Upper lobe of right lung (tissue), 1 donor: ENCODE results near the gene TMSB15A. TPM values are rescaled to one million over a fixed set of nuclear protein-coding genes. Genes with fewer than 3 reads are reported as not detected.
"Not testable (repeated sequence)": the region's sequence is repeated elsewhere in the genome, so short reads cannot be mapped to it uniquely, and the experiment has no call there.

Experiments
- ATAC-seq: fragments of 200-7000 bp; cut with Tn5 transposase; one replicate; pipeline ENCODE4 v1.9.1; 2020; ENCODE audit warnings: mild to moderate bottlenecking, moderate library complexity
- DNase-seq: peaks from one replicate; pipeline ENCODE4 v3.0.0-alpha.2; 2020
- H3K27ac ChIP-seq: fragments of 200-600 bp; one replicate; pipeline ENCODE4 v1.8.0; 2022
- H3K27me3 ChIP-seq: fragments of 200-600 bp; one replicate; pipeline ENCODE4 v1.8.0; 2022; ENCODE audit warnings: mild to moderate bottlenecking
- H3K36me3 ChIP-seq: fragments of 200-600 bp; one replicate; pipeline ENCODE4 v1.8.0; 2022
- H3K4me1 ChIP-seq: fragments of 200-600 bp; one replicate; pipeline ENCODE4 v1.8.0; 2022
- H3K4me3 ChIP-seq: fragments of 200-600 bp; one replicate; pipeline ENCODE4 v1.8.0; 2022; ENCODE audit warnings: mild to moderate bottlenecking
- H3K9me3 ChIP-seq: fragments of 200-600 bp; one replicate; pipeline ENCODE4 v1.8.0; 2022
- intact Hi-C: fragments of 100-400 bp; cut with DNase I; formaldehyde crosslinking; loops from one replicate; pipeline ENCODE4 v1.11.0; 2022
- total RNA-seq: library from RNA; stranded (reverse); fragmentation: NEBNext Ultra II Directional; extraction: Animal tissue kit (Norgen Biotek cat#: 25700); gene quantifications from one replicate; pipeline ENCODE4 v1.2.1, GENCODE V29; 2021
- TF ChIP-seq, protein P1 (sequence below): fragments of 200-600 bp; IDR thresholded peaks from one replicate; pipeline ENCODE4 v1.8.0; 2022; ENCODE audit warnings: antibody characterized with exemption
- donor health status: DM: no; HTN: yes; CAD: no; lungs with severe emphysema.

TMSB15A gene
- total RNA-seq, 1 donor from 2014 or later: 1.9 TPM

GRCh38 chrX:102535958-102536357, 19.4 kb upstream of the TMSB15A start:
- ATAC-seq: no peak
- Histone ChIP-seq H3K9me3 (no peaks in the 10 kb centered on the region), H3K4me1 (no peaks in the 10 kb centered on the region), H3K4me3 (no peak overlapping the region), H3K36me3 (no peaks in the 10 kb centered on the region), H3K27ac (no peak overlapping the region), H3K27me3 (no peaks in the 10 kb centered on the region)
- TF ChIP-seq, protein P1, sequence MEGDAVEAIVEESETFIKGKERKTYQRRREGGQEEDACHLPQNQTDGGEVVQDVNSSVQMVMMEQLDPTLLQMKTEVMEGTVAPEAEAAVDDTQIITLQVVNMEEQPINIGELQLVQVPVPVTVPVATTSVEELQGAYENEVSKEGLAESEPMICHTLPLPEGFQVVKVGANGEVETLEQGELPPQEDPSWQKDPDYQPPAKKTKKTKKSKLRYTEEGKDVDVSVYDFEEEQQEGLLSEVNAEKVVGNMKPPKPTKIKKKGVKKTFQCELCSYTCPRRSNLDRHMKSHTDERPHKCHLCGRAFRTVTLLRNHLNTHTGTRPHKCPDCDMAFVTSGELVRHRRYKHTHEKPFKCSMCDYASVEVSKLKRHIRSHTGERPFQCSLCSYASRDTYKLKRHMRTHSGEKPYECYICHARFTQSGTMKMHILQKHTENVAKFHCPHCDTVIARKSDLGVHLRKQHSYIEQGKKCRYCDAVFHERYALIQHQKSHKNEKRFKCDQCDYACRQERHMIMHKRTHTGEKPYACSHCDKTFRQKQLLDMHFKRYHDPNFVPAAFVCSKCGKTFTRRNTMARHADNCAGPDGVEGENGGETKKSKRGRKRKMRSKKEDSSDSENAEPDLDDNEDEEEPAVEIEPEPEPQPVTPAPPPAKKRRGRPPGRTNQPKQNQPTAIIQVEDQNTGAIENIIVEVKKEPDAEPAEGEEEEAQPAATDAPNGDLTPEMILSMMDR: no peak
- no peak for DNase-seq
- intact Hi-C loops: no loop called here

GRCh38 chrX:102517326-102517725, 787 bp upstream of the TMSB15A start:
- DNase-seq: no peak
- no peaks in the 10 kb centered on the region for H3K36me3 ChIP-seq
- H3K27me3 ChIP-seq: no peaks in the 10 kb centered on the region
- H3K9me3 ChIP-seq: no peaks in the 10 kb centered on the region
- intact Hi-C loops: no loop called here
- no peak overlapping the region for H3K4me3 ChIP-seq
- no peak for ATAC-seq
- H3K27ac ChIP-seq: no peak overlapping the region
- no peaks in the 10 kb centered on the region for H3K4me1 ChIP-seq
- TF ChIP-seq, protein P1: peak; percentile 10

DNA sequence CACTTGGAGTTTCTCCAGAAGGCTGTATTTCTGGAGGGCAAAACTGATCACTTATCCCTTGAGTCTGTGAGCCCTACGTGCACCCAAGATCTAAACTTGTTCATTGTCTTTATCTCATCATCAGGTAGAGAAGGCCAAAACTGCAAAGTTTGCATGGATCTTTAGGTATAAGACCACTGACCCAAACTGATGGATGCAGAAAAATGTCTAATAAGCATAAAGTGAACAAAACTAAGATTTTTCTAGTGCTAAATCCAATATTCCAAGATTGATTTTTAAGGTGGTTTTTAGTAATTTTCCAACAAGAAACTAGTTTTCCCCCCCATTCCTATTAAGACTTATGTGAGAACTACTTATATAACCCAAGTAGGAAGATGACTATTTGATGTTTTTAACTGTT, 2.0 kb downstream of the TMSB15A start:
- DNase-seq: no peak
- Histone ChIP-seq H3K27me3 (no peaks in the 10 kb centered on the region), H3K36me3 (no peaks in the 10 kb centered on the region), H3K9me3 (no peaks in the 10 kb centered on the region), H3K4me3 (no peak overlapping the region), H3K4me1 (no peaks in the 10 kb centered on the region), H3K27ac (no peak overlapping the region)
- intact Hi-C loops: no loop called here
- ATAC-seq: no peak
- TF ChIP-seq, protein P1: no peak

GRCh38 chrX:102498732-102499131, 17.8 kb downstream of the TMSB15A start:
- TF ChIP-seq, protein P1: no peak
- H3K36me3 ChIP-seq: no peaks in the 10 kb centered on the region

DNA sequence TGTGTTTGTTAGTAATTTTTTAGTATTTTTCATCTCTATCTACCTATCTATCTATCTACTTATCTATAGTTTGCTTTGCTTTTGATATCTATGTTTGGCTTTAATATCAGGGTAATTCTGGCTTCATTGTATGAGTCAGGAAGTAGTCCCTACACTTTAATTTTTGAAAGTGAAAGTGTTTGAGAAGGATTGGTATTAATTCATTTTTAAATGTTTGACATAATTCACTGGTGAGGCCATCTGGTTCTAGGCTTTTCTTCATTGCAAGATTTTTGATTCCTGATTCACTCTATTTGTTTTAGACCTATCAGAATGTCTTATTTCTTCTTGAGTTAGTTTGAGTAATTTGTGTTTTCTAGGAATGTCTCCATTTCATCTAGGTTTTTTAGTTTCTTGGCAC, 24.8 kb downstream of the TMSB15A start:
- DNase-seq (no peak), ATAC-seq (no peak)
- Histone ChIP-seq H3K36me3 (no peaks in the 10 kb centered on the region), H3K9me3 (no peaks in the 10 kb centered on the region), H3K27me3 (no peaks in the 10 kb centered on the region), H3K27ac (no peak overlapping the region), H3K4me1 (no peaks in the 10 kb centered on the region), H3K4me3 (no peak overlapping the region)
- TF ChIP-seq, protein P1: no peak
- intact Hi-C loops: no loop called here

More at GRCh38 chrX:102498732-102499131, 17.8 kb downstream of the TMSB15A start:
- DNase-seq (no peak), ATAC-seq (no peak)
- no peaks in the 10 kb centered on the region for H3K27me3 ChIP-seq
- no peak overlapping the region for H3K27ac ChIP-seq
- no peaks in the 10 kb centered on the region for H3K9me3 ChIP-seq
- intact Hi-C loops: no loop called here
- H3K4me1 ChIP-seq: no peaks in the 10 kb centered on the region
- no peak overlapping the region for H3K4me3 ChIP-seq

- H3K27ac ChIP-seq, H3K36me3 ChIP-seq, H3K27me3 ChIP-seq, intact Hi-C loops, DNase-seq, ATAC-seq, H3K4me1 ChIP-seq, H3K9me3 ChIP-seq, H3K4me3 ChIP-seq: not testable (repeated sequence)
These were observed 37.8 kb downstream of the TMSB15A start for GRCh38 chrX:102478765-102479164.

DNA sequence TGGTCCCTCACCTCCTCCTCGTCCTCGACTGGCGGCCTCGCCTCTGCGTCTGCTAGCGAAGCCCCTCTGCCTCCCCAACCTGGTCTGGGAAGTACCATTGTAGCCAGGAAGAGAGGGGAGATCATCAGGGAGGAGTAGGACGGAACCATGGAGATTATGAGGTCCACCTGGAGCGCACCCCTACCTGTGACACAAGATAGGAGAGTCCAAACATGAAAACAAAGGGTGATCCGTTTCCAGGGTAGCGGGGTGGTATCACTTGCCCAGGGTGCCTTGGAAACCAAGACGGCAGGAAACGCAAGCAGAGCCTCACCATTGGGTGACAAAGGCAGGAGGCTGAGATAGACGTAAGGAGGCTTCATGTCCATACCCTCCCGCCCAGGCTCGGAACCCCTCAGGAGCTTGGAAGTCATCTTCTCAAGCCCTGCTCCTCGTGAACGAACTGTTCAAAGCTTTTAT, 44.7 kb downstream of the TMSB15A start, which contains the start of gene TCP11X2:
Gene TCP11X2, minus strand, starts transcription at position 51 of the 459 bp plus-strand sequence.
- H3K27ac ChIP-seq, intact Hi-C loops, H3K36me3 ChIP-seq, H3K4me1 ChIP-seq, DNase-seq, H3K9me3 ChIP-seq, H3K4me3 ChIP-seq, H3K27me3 ChIP-seq, ATAC-seq: not testable (repeated sequence)

- ATAC-seq, DNase-seq: not testable (repeated sequence)
These were observed 46.3 kb downstream of the TMSB15A start for GRCh38 chrX:102470215-102470614.

More at GRCh38 chrX:102470215-102470614, 46.3 kb downstream of the TMSB15A start:
- intact Hi-C loops, H3K4me1 ChIP-seq, H3K36me3 ChIP-seq, H3K9me3 ChIP-seq, H3K27ac ChIP-seq, H3K27me3 ChIP-seq, H3K4me3 ChIP-seq: not testable (repeated sequence)
